Endodermal cell (in vitro differentiated cells): ENCODE results near the gene LIPK. TPM values are rescaled to one million over a fixed set of nuclear protein-coding genes. Genes with fewer than 3 reads are reported as not detected.

Experiments used
- DNase-seq: peaks from one replicate; pipeline ENCODE4 v3.0.0-alpha.2; 2017
- H3K27ac ChIP-seq: 2 replicates; pipeline ENCODE4 v1.5.1; 2013; ENCODE audit warnings: mild to moderate bottlenecking, low read depth, low read length, moderate library complexity
- H3K27me3 ChIP-seq: 2 replicates; pipeline ENCODE4 v1.6.1; 2013; ENCODE audit warnings: mild to moderate bottlenecking, low read length, moderate library complexity; ENCODE audit not compliant: insufficient read depth, control insufficient read depth, poor library complexity, severe bottlenecking
- H3K36me3 ChIP-seq: 2 replicates; pipeline ENCODE4 v1.7.0; 2013; ENCODE audit warnings: mild to moderate bottlenecking, low read length, moderate library complexity; ENCODE audit not compliant: control insufficient read depth, insufficient read depth
- H3K4me1 ChIP-seq: one replicate; pipeline ENCODE4 v1.7.0; 2013; ENCODE audit warnings: low read length; ENCODE audit not compliant: control insufficient read depth, insufficient read depth
- H3K4me3 ChIP-seq: 2 replicates; pipeline ENCODE4 v1.5.1; 2013; ENCODE audit warnings: mild to moderate bottlenecking, low read length, moderate library complexity
- H3K9ac ChIP-seq: 2 replicates; pipeline ENCODE4 v1.6.1; 2013; ENCODE audit warnings: mild to moderate bottlenecking, low read length, moderate library complexity; ENCODE audit not compliant: poor library complexity, severe bottlenecking; ENCODE audit errors: extremely low read depth
- H3K9me3 ChIP-seq: 2 replicates; pipeline ENCODE4 v1.6.1; 2013; ENCODE audit warnings: mild to moderate bottlenecking, low read length, moderate library complexity; ENCODE audit not compliant: control insufficient read depth
- H3K27ac Mint-ChIP-seq: 2 replicates; pipeline ENCODE4 v1.8.0; 2020; ENCODE audit warnings: mixed read lengths
- H3K27me3 Mint-ChIP-seq: 2 replicates; pipeline ENCODE4 v1.8.0; 2021; ENCODE audit warnings: mild to moderate bottlenecking, mixed read lengths; ENCODE audit not compliant: insufficient read depth
- H3K36me3 Mint-ChIP-seq: 2 replicates; pipeline ENCODE4 v1.8.0; 2020; ENCODE audit warnings: low read depth, mixed read lengths
- H3K4me1 Mint-ChIP-seq: 2 replicates; pipeline ENCODE4 v1.8.0; 2020; ENCODE audit warnings: mixed read lengths
- H3K4me3 Mint-ChIP-seq: 2 replicates; pipeline ENCODE4 v1.8.0; 2020; ENCODE audit warnings: mild to moderate bottlenecking, moderate library complexity, mixed read lengths
- H3K9me3 Mint-ChIP-seq: 2 replicates; pipeline ENCODE4 v1.8.0; 2020; ENCODE audit warnings: mild to moderate bottlenecking, mixed read lengths
- CTCF ChIP-seq: fragments of 200-600 bp; sonication (generic); conservative IDR thresholded peaks from 2 replicates; pipeline ENCODE4 v1.5.0; 2021; ENCODE audit warnings: antibody characterized with exemption, mild to moderate bottlenecking
- WGBS, 2 experiments: methylation state at CpG; one replicate each; pipeline versions ENCODE4 v1.1.5 to v1.1.7; 2013; ENCODE audit warnings: missing lambda C conversion rate in 2 of 2, mixed read lengths in 1 of 2; ENCODE audit not compliant: insufficient coverage in 1 of 2, insufficient read length in 1 of 2; 5-methylcytosine and 5-hydroxymethylcytosine counted together
- long read RNA-seq, 4 experiments: library from polyadenylated mRNA in 2 of 4; library from RNA in 1 of 4; library from capped mRNA in 1 of 4; stranded (forward) in 3 of 4; unstranded in 1 of 4; transcript quantifications; one replicate each; pipeline ENCODE4 v2.0.0, GENCODE V29; 2020 to 2021; ENCODE audit warnings: inconsistent platforms in 1 of 4
- polyA plus RNA-seq, 2 experiments: library from polyadenylated mRNA; stranded (reverse); fragments of 50-300 nt; gene quantifications; one replicate each; pipeline ENCODE4 v1.2.3, GENCODE V29; 2013
- total RNA-seq, 2 donors: library from RNA; stranded (reverse); fragmentation: NEBNext Ultra II Directional in 1 of 2; extraction: Animal tissue kit (Norgen Biotek cat#: 25700) in 1 of 2; gene quantifications; 2 replicates in 1 of 2; 3 replicates in 1 of 2; pipeline ENCODE4 v1.2.1, GENCODE V29; 2021

LIPK gene
- not detected for total RNA-seq
- not detected for polyA plus RNA-seq (2013, experiment 1 of 2)
- not detected for polyA plus RNA-seq (2013, experiment 2 of 2)
- long read RNA-seq, experiment 1, result 0 reads
- long read RNA-seq, experiment 2, result 0 reads
- long read RNA-seq, experiment 3, result 0 reads
- long read RNA-seq, experiment 4, result 0 reads

GRCh38 chr10:88705958-88706357 is at the start of gene LIPK:
Gene LIPK, plus strand, starts transcription at chr10:88706249. Its CDS starts 18,295 bp downstream, at chr10:88724544.
- H3K27me3 Mint-ChIP-seq, result peaks cover 10% of the 10 kb centered on the region
- no peak for TF ChIP-seq CTCF
- H3K9me3 ChIP-seq, result no peaks in the 10 kb centered on the region
- H3K27ac Mint-ChIP-seq, result no peak within 1 kb of the TSS
- no peak within 1 kb of the TSS for H3K27ac ChIP-seq
- H3K27me3 ChIP-seq, result no peaks in the 10 kb centered on the region
- no peak for DNase-seq
- no peaks in the 10 kb centered on the region for H3K36me3 ChIP-seq
- no peaks in the 10 kb centered on the region for H3K4me1 ChIP-seq
- no peaks in the 10 kb centered on the region for H3K9me3 Mint-ChIP-seq
- H3K4me3 Mint-ChIP-seq, result no peak within 1 kb of the TSS
- no peak within 1 kb of the TSS for H3K9ac ChIP-seq
- 92 to 100% methylated on average over 1 of the region's 1 CpG for WGBS, 2 experiments
- H3K36me3 Mint-ChIP-seq, result no peaks in the 10 kb centered on the region
- peaks cover 29% of the 10 kb centered on the region for H3K4me1 Mint-ChIP-seq
- no peak within 1 kb of the TSS for H3K4me3 ChIP-seq

- Histone ChIP-seq H3K36me3 (no peaks in the 10 kb centered on the region), H3K27me3 (no peaks in the 10 kb centered on the region), H3K9me3 (no peaks in the 10 kb centered on the region), H3K4me3 (no peak overlapping the region), H3K4me1 (no peaks in the 10 kb centered on the region), H3K27ac (no peak overlapping the region), H3K9ac (no peak overlapping the region)
- H3K9me3 Mint-ChIP-seq, result no peaks in the 10 kb centered on the region
- H3K27me3 Mint-ChIP-seq, result peaks cover 2% of the 10 kb centered on the region
- DNase-seq, result no peak
- H3K36me3 Mint-ChIP-seq, result no peaks in the 10 kb centered on the region
- no peak overlapping the region for H3K4me3 Mint-ChIP-seq
- H3K27ac Mint-ChIP-seq, result no peak overlapping the region
- peaks cover 2% of the 10 kb centered on the region for H3K4me1 Mint-ChIP-seq
- TF ChIP-seq CTCF, result no peak
- 79 to 83% methylated on average over 1 of the region's 1 CpG for WGBS, 2 experiments
Observed at GRCh38 chr10:88657901-88658300, 48.1 kb upstream of the LIPK start.

GRCh38 chr10:88659725-88660597 is 46.1 kb upstream of the LIPK start:
- no peaks in the 10 kb centered on the region for H3K36me3 Mint-ChIP-seq
- no peak overlapping the region for H3K27ac Mint-ChIP-seq
- no peak overlapping the region for H3K4me3 Mint-ChIP-seq
- no peaks in the 10 kb centered on the region for H3K9me3 ChIP-seq
- no peak for TF ChIP-seq CTCF
- no peak overlapping the region for H3K27ac ChIP-seq
- H3K9ac ChIP-seq, result no peak overlapping the region
- 91% methylated on average over 3 of the region's 3 CpGs; no CpG with 5 or more reads in 1 of the 2 experiments for WGBS, 2 experiments
- DNase-seq, result no peak
- no peaks in the 10 kb centered on the region for H3K4me1 ChIP-seq
- H3K27me3 ChIP-seq, result no peaks in the 10 kb centered on the region
- H3K9me3 Mint-ChIP-seq, result peaks cover 2% of the 10 kb centered on the region
- peaks cover 2% of the 10 kb centered on the region for H3K4me1 Mint-ChIP-seq
- no peaks in the 10 kb centered on the region for H3K36me3 ChIP-seq
- peaks cover 2% of the 10 kb centered on the region for H3K27me3 Mint-ChIP-seq
- H3K4me3 ChIP-seq, result no peak overlapping the region
